Dendritic cell treated with granulocyte-macrophage colony-stimulating factor and Interleukin-4, amounts not matched to agents 40 ng/mL and 50 ng/mL, for 4 days (primary cell): Measurements from ENCODE around the gene ACSL3.

Experiments used
- H3K27ac Mint-ChIP-seq: one replicate; pipeline ENCODE4 v1.8.0; 2022; ENCODE audit warnings: mild to moderate bottlenecking, mixed read lengths
- H3K27me3 Mint-ChIP-seq: one replicate; pipeline ENCODE4 v1.8.0; 2022; ENCODE audit warnings: mild to moderate bottlenecking, mixed read lengths
- H3K36me3 Mint-ChIP-seq: one replicate; pipeline ENCODE4 v1.8.0; 2022; ENCODE audit warnings: low read depth, mixed read lengths
- H3K4me1 Mint-ChIP-seq: one replicate; pipeline ENCODE4 v1.8.0; 2022; ENCODE audit warnings: low read depth, mixed read lengths
- H3K4me3 Mint-ChIP-seq: one replicate; pipeline ENCODE4 v1.8.0; 2022; ENCODE audit warnings: mild to moderate bottlenecking, moderate library complexity, mixed read lengths
- H3K9me3 Mint-ChIP-seq: one replicate; pipeline ENCODE4 v1.8.0; 2022; ENCODE audit warnings: mixed read lengths
- intact Hi-C: fragments of 100-400 bp; cut with micrococcal nuclease; formaldehyde crosslinking; loops from one replicate; pipeline ENCODE4 v1.15.0; 2022

Gene ACSL3

GRCh38 chr2:222878877-222879603 is 18.2 kb downstream of the ACSL3 start:
- intact Hi-C loops = no loop called here
- no peaks in the 10 kb centered on the region for H3K27me3 Mint-ChIP-seq
- H3K36me3 Mint-ChIP-seq = peaks cover 5% of the 10 kb centered on the region
- H3K9me3 Mint-ChIP-seq = no peaks in the 10 kb centered on the region
- no peak overlapping the region for H3K4me3 Mint-ChIP-seq
- H3K27ac Mint-ChIP-seq = no peak overlapping the region
- H3K4me1 Mint-ChIP-seq = peaks cover 36% of the 10 kb centered on the region

- Mint-ChIP-seq H3K36me3 (peaks cover 5% of the 10 kb centered on the region), H3K9me3 (no peaks in the 10 kb centered on the region), H3K27me3 (no peaks in the 10 kb centered on the region), H3K27ac (no peak overlapping the region), H3K4me1 (peaks cover 42% of the 10 kb centered on the region), H3K4me3 (no peak overlapping the region)
- intact Hi-C loops = no loop called here
Measured at GRCh38 chr2:222879604-222879933, 18.7 kb downstream of the ACSL3 start.

- intact Hi-C loops = no loop called here
- H3K27me3 Mint-ChIP-seq = no peaks in the 10 kb centered on the region
- H3K36me3 Mint-ChIP-seq = peaks cover 5% of the 10 kb centered on the region
- H3K4me1 Mint-ChIP-seq = peaks cover 33% of the 10 kb centered on the region
- H3K4me3 Mint-ChIP-seq = no peak overlapping the region
- H3K9me3 Mint-ChIP-seq = no peaks in the 10 kb centered on the region
- no peak overlapping the region for H3K27ac Mint-ChIP-seq
Measured at GRCh38 chr2:222882484-222882928, 21.7 kb downstream of the ACSL3 start.

GRCh38 chr2:222883420-222883819 is 22.6 kb downstream of the ACSL3 start:
- Mint-ChIP-seq H3K4me1 (peaks cover 30% of the 10 kb centered on the region), H3K36me3 (peaks cover 5% of the 10 kb centered on the region), H3K9me3 (no peaks in the 10 kb centered on the region), H3K4me3 (no peak overlapping the region), H3K27me3 (no peaks in the 10 kb centered on the region), H3K27ac (no peak overlapping the region)
- intact Hi-C loops = no loop called here

GRCh38 chr2:222884114-222884771 is 23.4 kb downstream of the ACSL3 start:
- peaks cover 11% of the 10 kb centered on the region for H3K36me3 Mint-ChIP-seq
- peaks cover 31% of the 10 kb centered on the region for H3K4me1 Mint-ChIP-seq
- intact Hi-C loops = no loop called here
- no peak overlapping the region for H3K27ac Mint-ChIP-seq
- H3K9me3 Mint-ChIP-seq = no peaks in the 10 kb centered on the region
- H3K4me3 Mint-ChIP-seq = no peak overlapping the region
- H3K27me3 Mint-ChIP-seq = no peaks in the 10 kb centered on the region

- Mint-ChIP-seq H3K36me3 (peaks cover 17% of the 10 kb centered on the region), H3K4me1 (peaks cover 38% of the 10 kb centered on the region), H3K27ac (no peak overlapping the region), H3K4me3 (no peak overlapping the region), H3K9me3 (no peaks in the 10 kb centered on the region), H3K27me3 (no peaks in the 10 kb centered on the region)
- intact Hi-C loops = no loop called here
Measured at GRCh38 chr2:222884805-222885424, 24.1 kb downstream of the ACSL3 start.

- intact Hi-C loops = no loop called here
- Mint-ChIP-seq H3K27me3 (no peaks in the 10 kb centered on the region), H3K4me3 (no peak overlapping the region), H3K9me3 (no peaks in the 10 kb centered on the region), H3K4me1 (peaks cover 51% of the 10 kb centered on the region), H3K27ac (no peak overlapping the region), H3K36me3 (peaks cover 18% of the 10 kb centered on the region)
Measured at GRCh38 chr2:222887124-222887523, 26.3 kb downstream of the ACSL3 start.

GRCh38 chr2:222888716-222889115 is 27.9 kb downstream of the ACSL3 start:
- no peak overlapping the region for H3K4me3 Mint-ChIP-seq
- H3K27me3 Mint-ChIP-seq = no peaks in the 10 kb centered on the region
- H3K27ac Mint-ChIP-seq = no peak overlapping the region
- no peaks in the 10 kb centered on the region for H3K9me3 Mint-ChIP-seq
- H3K36me3 Mint-ChIP-seq = peaks cover 18% of the 10 kb centered on the region
- intact Hi-C loops = no loop called here
- H3K4me1 Mint-ChIP-seq = peaks cover 55% of the 10 kb centered on the region

GRCh38 chr2:222891890-222892289 is 31.1 kb downstream of the ACSL3 start:
- no peak overlapping the region for H3K4me3 Mint-ChIP-seq
- H3K27ac Mint-ChIP-seq = no peak overlapping the region
- intact Hi-C loops = no loop called here
- peaks cover 56% of the 10 kb centered on the region for H3K4me1 Mint-ChIP-seq
- H3K9me3 Mint-ChIP-seq = no peaks in the 10 kb centered on the region
- H3K36me3 Mint-ChIP-seq = peaks cover 21% of the 10 kb centered on the region
- H3K27me3 Mint-ChIP-seq = no peaks in the 10 kb centered on the region

- H3K27me3 Mint-ChIP-seq = no peaks in the 10 kb centered on the region
- intact Hi-C loops = no loop called here
- H3K4me3 Mint-ChIP-seq = no peak overlapping the region
- no peaks in the 10 kb centered on the region for H3K9me3 Mint-ChIP-seq
- H3K36me3 Mint-ChIP-seq = peaks cover 21% of the 10 kb centered on the region
- peaks cover 53% of the 10 kb centered on the region for H3K4me1 Mint-ChIP-seq
- H3K27ac Mint-ChIP-seq = no peak overlapping the region
Measured at GRCh38 chr2:222892321-222892720, 31.5 kb downstream of the ACSL3 start.

GRCh38 chr2:222892761-222893160 is 31.9 kb downstream of the ACSL3 start:
- Mint-ChIP-seq H3K27ac (no peak overlapping the region), H3K27me3 (no peaks in the 10 kb centered on the region), H3K4me3 (no peak overlapping the region), H3K36me3 (peaks cover 21% of the 10 kb centered on the region), H3K4me1 (peaks cover 54% of the 10 kb centered on the region), H3K9me3 (no peaks in the 10 kb centered on the region)
- intact Hi-C loops = no loop called here

GRCh38 chr2:222893716-222894115 is 32.9 kb downstream of the ACSL3 start:
- Mint-ChIP-seq H3K36me3 (peaks cover 21% of the 10 kb centered on the region), H3K27me3 (no peaks in the 10 kb centered on the region), H3K4me3 (no peak overlapping the region), H3K27ac (no peak overlapping the region), H3K4me1 (peaks cover 63% of the 10 kb centered on the region), H3K9me3 (no peaks in the 10 kb centered on the region)
- intact Hi-C loops = no loop called here

GRCh38 chr2:222895144-222895543 is 34.3 kb downstream of the ACSL3 start:
- Mint-ChIP-seq H3K4me1 (peaks cover 56% of the 10 kb centered on the region), H3K4me3 (no peak overlapping the region), H3K9me3 (no peaks in the 10 kb centered on the region), H3K36me3 (peaks cover 11% of the 10 kb centered on the region), H3K27me3 (no peaks in the 10 kb centered on the region), H3K27ac (peak overlapping the region; percentile 19)
- intact Hi-C loops = no loop called here

- Mint-ChIP-seq H3K4me1 (peaks cover 51% of the 10 kb centered on the region), H3K4me3 (no peak overlapping the region), H3K27me3 (no peaks in the 10 kb centered on the region), H3K9me3 (no peaks in the 10 kb centered on the region), H3K27ac (peak overlapping the region; percentile 56), H3K36me3 (peaks cover 31% of the 10 kb centered on the region)
- intact Hi-C loops = no loop called here
Measured at GRCh38 chr2:222897898-222898297, 37.1 kb downstream of the ACSL3 start.
